Stimulated activated CD8-positive, alpha-beta memory T cell treated with anti-CD3 and anti-CD28 coated beads, Interleukin-15, amount 100 ng/mL, for 1 hour (primary cell): ENCODE measurements around the gene VEZT.
A peak's percentile ranks its signal among the peaks of the same experiment; 100 is the strongest.

Source experiments
- DNase-seq: peaks from one replicate; pipeline ENCODE4 v3.0.0-alpha.2; 2020; ENCODE audit warnings: low read depth

The VEZT gene

DNA sequence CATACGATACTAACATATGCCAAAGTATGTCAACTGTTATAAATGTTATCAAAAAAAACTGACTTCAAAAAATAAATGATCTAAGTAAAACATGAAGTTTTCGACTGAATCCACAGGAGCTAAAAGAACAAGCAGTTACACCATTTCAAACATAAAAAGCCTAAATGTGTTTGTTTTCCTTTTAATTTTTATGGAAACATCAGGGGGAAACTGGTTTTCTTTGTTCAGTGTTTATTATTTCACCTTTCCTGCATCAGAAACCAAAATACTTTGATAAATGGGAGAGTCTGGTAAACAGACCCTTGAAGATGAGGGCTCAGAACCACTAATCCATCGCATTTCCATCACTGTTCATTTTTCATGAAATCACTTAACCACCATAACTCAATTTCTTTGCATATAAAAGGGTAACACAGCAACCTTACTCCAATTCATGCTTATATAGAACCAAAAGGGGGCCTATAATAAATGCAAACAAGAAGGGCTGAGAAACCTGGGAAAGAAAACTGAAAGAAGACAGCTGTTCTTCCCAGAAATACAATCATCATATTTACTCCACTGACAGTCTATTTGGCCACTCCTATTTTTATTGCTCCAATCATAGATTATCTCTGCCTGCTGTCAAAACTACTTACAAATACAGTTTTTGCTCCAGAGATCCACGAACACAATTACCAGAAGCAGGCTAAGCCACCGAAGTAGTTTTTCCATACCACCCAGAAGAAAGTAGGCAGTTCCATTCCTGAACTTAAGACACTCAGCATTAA lies 17.3 kb upstream of the VEZT start:
- no peak for DNase-seq

DNA sequence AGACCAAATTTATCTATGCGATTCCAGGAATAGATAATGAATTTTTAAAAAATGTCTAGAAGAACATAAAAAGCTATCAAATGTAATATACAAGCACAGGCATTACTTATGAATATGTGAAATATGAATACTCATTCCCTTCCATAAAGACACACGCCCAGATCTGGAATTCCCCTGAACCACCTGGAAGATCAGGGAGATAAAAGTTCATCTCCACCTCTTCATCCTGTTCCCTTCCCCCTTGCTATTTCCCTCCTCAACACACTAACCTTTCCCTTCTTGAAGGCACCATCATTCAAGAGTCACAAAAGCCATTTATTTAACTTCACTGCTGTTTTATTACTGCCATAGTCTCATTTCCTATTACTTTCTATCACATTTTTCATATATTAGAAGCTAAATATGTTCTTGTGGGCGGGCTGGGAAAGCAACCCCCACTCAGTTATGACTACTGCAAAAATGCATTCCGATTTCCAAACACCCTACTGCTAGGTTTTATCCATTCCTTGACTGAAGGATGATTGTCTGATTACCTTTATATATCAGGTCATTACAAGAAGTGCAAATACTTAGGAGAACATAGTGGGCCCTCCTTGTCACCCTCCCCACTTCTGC lies 16.4 kb upstream of the VEZT start:
- DNase-seq, result no peak

DNA sequence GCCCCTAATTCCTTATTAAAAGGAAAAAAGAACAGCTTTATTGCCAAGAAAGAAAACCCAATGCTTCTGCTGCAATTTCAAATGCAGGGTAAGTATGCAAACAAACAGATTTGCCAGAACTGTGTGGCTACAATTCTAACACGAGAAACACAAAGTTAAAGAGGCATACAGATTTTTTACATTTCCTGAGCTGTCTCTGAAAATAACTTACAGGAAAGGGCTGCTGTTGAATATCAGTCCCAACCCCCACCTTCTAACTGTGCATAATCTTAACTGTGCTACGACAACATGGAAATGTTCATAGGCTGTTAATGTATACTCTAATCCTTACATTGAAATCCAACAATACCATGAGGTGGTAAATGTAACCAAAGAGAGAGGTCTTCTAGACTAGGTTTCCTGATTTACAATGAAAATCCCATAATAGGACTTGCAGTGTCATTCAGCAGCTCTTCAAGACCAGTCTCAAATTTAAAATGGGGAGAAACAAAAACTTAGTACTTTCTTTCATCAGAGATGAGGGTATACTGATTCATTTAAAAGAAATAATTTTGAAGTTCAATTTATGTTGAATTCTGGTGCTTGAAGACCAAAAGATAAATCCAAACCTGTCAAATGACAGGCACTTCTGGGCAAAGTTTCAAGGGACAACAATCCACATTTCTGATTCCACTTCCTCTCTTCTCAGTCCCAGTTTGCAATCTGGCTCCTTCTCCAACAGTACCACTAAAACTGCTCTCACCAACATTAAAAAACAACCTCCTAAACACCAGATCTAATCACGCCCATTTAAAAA lies 14.7 kb upstream of the VEZT start:
- DNase-seq, result no peak

DNA sequence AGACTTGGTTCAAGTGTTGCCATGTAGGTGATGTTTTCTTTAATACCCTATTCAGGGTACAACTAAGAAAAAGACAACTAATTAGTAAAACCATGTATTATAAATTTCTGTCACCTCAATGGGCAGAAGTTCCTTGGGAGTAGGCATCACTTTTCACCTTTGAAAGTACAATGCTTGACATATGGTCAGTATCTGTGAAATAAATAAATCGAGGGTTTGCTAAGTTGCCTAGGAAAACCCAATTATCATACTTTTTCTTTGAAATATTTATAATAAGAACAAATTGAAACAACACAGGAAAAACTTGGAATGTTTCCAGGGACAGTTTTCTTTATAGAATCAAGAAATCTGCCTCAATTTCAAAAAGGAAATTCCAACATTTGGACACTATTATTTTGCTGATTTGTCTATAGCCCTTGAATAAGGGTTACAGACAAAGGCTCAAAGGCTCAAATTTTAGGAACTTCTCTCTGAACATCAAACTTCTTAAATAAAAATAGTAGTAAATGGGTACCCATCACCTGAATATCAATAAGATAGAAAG lies 14.0 kb upstream of the VEZT start:
- DNase-seq, result no peak

DNA sequence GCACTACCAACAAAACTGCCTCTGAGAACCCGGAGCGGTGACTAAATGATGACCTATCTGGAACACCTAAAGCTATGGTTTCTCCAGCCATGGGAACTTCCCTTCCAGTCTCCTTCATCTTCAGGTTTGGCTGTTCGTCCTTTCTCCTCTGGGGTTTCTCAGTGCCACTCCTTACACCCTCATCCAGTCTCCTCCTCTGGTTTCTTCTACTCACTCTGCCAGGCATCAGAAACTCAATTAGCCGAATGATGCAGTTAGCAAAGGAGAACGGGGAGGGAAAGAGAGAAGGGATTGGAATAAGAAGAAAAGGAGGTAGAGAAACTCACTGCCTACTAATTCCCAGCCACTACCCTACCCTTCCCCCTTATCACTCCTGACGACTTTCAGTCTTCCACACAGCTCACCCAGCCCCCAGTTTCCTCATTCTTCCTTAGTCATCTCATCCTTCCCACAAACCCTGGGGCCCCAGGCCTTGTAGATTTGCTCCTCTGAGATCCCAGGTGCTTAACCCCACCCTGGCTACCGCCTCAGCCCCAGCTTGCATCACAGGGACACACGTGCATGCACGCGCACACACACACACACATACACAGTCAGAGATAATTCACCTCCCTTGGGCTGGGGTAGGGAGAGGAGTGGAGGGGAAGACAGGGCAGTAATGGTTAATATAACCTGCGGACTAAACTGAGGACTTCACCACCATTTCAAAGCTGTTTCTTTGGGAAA lies 13.3 kb upstream of the VEZT start:
- DNase-seq, result no peak

DNA sequence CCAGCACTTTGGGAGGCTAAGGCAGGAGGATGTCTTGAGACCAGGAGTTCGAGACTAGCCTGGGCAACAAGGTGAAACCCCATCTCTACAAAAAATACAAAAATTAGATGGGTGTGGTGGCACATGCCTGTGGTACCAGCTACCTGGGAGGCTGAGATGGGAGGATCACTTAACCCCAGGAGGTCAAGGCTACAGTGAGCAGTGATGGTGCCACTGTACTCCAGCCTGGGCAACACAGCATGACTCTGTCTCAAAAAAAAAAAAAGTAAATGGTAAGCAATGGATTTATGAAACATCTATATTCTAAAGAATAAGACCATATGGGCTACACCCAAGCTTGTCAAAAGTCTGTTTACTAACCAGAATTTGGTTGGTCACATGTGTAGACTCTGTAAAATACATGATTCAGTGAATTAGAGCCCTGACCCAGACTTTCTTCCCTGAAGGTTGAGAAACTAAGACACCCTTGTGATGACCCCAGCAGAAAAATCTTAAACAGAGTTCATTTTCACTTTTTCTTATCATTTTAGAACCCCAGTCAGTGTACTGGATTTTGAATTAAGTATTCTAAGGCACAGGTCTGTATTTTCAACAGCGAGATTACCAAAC lies 12.5 kb upstream of the VEZT start:
- no peak for DNase-seq

DNA sequence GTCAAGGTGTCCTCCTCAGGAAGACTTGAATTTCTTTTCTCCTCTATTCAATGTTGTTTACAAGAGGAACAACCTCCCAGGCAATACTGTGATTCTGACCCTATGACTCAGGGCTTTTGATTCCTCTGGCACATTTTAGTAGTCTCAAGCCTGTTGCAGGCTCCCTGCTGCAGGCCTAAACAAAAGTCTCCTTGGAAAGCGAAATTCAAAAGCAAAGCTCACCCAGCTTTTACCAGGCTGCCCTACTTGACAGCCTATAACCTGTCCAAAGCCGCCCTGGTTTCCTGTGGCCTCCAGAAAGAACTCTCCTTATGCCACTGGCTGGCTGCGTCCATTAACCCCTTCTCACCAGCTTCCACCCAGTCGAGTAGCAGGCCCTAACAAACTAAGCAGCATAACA lies 11.9 kb upstream of the VEZT start:
- DNase-seq, result no peak

DNA sequence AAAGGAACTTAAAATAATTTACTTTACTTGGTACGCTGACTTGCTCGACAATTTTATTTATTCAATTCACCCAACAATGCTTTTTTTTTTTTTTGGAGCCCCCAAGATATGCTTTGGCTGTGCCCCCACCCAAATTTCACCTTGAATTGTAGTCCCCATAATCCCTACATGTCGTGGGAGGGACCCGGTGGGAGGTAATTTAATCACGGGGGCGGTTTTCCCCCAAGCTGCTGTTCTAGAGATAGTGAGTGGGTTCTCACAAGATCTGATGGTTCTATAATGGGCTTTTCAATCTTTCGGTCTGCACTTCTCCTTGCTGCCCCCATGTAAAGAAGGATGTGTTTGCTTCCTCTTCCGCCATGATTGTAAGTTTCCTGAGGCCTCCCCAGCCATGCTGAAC lies 10.7 kb upstream of the VEZT start:
- no peak for DNase-seq

DNA sequence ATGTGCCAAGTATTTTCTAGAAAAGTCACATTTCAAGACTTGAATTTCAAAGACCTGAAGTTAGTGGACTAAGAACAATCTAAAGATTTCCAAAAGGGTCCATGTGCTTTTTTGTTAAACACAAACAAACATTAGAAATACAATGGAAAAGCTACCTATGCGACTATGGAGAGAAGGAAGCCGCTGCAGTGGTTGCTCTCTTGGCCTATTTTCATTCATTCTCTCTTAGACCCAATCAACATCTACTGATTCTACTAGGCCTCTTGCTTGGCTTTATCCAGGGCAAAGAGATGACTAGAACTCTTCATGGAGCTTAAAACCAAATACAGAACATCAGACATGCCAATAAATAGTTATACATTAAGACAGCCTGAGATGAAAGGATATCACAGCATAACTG lies 10.2 kb upstream of the VEZT start:
- no peak for DNase-seq

DNA sequence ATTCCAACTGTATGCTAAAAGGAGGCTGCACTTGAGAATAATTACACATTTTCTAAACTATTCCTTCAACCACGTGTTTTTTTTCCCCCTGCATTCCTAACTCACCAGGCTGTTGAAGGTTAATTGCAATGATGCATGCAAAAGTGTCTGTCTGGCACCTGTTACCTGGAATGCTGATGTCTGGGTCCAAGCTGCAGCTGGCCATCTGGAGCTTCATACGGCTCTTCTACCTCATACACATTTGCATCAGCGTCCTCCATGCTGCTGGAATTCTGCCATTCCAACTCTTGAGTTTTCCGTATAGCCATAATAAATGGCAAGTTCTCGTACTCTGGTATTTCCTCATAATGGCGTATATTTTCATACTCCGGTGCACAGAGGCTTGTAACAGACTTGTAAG lies 8.9 kb upstream of the VEZT start:
- DNase-seq, result no peak

DNA sequence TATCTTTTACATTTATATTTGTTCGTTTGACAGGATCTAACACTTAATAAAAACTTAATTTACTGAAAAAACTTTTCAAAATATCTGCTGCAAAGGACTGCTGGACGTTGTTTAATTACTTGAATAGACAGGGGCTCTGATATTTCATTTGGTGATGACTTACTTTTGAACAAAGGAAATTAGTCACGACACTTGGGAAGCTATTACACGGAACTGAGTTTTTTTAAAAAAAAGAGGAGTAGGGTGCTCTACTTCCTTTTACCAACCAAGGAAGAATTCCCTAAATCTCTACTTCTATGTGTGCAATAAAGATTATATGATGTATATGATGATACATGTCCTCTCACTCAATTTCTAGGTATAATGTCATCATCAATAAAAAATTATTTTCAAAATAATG lies 5.0 kb upstream of the VEZT start:
- DNase-seq, result no peak

DNA sequence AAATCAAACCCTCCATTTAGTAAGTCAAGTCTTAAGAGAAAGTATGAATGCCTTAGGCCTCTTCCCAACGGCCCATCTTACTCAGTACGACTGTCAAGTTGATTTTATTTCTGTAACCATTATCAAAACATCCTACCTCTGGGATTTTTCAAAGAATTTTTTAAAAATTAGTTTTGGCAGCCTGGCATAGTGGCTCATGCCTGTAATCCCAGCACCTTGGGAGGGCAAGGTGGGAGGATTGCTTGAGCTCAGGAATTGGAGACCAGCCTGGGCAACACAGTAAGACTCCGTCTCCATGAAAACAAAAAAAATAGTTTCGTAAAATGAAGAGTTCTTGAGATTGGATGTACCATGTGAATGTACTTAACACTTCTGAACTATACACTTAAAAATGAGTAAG lies 4.5 kb upstream of the VEZT start:
- DNase-seq, result no peak

DNA sequence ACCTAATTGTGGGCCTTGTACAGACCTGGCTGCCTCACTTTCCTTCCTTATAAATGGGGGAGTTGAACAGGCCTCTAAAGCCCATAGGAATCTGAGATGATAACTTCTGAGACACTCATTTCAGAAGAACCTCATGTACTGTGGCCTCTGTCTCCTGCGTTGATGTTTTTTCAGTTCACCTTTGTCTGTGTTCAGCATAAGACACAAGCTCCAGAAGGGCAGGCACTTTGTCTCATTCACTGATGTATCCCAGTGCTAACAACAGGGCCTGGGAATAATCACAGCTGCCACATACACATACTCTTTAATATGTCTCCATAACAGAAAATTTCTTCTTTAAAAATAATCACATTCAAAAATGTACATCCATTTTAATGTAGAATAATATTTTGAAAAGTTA lies 3.7 kb upstream of the VEZT start:
- DNase-seq, result no peak

DNA sequence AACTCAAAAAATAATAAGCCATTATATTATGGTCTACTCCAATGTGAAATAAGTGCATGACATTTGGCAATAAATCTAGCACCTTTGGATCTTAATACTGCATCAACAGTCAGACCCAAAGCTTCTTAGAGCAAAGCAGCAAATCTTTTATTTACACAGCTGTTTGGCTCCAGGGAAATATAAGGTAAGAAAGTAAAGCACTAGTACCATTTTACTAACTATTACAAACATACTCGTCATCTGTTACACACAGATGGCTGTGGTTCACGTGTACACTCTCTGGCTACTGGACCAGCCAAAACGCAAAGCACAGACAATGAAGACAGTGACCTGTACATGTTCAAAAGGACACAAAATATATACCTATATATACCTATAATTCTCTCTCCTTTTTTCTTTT lies 3.1 kb upstream of the VEZT start:
- no peak for DNase-seq

DNA sequence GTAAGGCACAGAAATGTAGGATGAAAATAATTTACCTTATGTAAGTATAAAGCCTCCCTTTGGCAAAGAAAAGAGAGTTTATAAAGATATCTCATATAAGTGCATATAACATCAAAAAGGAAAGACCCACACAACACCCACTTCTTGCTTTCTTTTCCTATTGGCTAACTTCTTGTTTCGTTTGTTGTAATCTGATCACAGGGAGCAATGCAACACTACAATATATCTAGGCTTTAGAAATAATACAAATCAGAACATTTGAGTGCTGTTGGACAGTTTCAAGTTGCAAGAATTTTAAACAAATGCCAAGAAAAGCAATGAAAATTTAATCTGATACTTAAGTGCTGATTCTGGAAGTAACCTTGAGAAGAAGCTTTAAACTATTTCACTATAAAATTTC lies 1.7 kb upstream of the VEZT start:
- no peak for DNase-seq

DNA sequence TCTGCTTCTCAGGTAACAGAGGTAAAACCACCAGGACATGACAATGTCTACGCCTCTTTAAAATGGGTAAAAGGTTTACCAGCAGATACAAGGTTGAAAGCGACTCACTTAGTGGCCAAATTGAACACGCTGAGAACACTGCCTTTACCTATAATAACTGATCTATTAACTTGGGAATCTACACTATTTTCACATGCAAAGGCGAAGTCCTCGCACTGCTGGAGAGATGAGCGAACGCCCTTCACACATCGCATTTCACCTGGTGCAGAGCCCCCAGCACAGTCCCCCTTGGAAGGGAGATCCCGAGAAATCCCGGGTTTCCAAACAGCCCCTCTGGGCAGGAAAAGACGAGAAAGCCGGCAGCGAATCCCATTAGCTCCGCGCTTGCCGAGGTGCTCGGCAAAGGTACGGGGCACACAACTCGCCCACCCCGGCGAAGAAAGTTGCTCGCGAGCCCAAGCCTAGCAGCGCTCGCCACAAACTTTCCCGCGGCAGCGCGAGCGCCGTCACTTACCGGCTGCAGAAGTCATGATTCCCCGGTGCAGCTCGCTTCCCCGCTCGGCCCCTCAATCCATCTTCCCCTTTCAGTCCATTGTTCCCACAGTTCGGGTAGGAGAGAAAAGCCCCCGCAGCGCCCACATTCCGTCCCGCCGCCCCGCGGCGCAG lies 763 bp upstream of the VEZT start:
- DNase-seq, result no peak

DNA sequence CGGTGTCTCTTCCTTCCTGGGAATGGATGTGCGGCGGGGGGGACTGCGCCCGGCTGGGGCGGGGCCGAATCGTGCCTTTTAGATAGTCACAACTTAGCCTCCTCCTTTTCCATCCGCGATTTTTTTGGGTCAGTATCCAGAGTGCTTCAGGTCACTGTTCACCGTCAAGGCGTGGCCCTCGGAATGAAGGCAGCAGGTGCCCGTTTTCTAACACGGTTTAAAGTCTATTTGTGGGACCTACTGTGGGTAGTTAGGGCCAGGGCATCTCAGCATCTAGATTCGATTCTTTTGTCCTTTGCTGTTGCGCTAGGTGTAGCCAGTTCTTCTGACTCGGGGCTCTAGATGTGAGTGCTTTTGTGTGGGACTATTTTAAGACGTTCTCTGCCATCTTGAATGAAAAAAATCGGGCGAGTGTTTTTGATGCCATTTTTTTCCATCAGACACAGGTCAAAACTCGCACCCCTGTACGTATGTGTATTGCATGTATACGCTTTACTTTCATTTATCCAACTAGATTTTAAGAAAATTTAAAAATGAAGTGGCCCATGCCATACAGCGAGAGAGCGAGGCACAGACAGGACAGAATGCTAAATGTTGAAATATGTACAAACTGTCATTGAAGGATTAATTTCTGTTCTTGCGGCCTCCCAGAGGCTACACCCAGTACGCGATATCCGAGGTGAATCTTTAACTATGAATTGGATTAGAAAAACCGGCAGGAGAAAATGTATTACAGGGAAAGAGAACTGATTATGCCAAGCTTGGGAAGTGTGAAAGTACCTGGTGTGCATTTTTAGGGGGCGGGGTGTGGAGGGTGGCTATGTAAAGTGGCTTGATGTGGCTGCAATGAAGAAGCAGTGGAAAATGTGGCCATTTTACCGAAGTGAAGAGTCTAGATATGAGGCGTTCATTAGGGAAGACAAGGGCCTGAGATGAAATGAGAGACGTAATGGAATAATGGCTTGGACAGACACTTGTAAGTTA lies 835 bp downstream of the VEZT start:
- DNase-seq, result peak; percentile 4

DNA sequence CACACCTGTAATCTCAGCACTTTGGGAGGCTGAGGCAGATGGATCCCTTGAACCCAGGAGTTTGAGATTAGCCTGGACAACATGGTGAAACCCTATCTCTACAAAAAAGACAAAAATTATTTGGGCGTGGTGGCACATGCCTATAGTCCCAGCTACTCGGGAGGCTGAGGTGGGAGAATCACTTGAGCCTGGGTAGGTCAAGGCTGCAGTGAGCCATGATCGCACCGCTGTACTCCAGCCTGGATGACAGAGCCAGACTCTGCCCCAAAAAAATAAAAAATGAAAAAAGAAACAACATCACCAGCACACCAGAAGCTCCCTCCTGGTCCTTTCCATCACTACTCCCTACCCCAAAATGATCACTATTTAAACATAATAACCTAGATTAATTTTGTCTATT lies 2.6 kb downstream of the VEZT start:
- DNase-seq, result no peak

DNA sequence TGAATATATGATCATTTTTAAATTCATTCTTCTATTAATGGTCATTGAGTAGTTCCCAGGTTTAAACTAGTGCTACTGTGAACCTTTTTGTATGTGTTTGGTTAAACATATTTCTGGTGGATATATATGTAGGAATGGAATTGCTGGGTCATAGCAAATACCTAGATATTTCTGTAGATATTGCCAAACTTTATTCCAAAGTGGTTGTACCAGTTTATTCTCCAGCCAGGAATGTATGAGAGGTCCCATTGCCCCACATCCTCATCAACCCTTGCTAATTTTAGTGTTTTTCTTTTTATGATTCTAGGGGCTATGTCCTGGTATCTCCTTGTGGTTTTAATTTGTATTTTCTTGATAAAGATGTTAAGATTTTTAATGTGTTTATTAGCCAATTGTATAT lies 3.1 kb downstream of the VEZT start:
- DNase-seq, result no peak
